Measurements from ENCODE around the gene NPM3. TPM values are rescaled to one million over a fixed set of nuclear protein-coding genes. Genes with fewer than 3 reads are reported as not detected.

NPM3 gene
- polyA plus RNA-seq, 1 of the 3 experiments (the other 2 are of a cell fraction) = 105 TPM

DNA sequence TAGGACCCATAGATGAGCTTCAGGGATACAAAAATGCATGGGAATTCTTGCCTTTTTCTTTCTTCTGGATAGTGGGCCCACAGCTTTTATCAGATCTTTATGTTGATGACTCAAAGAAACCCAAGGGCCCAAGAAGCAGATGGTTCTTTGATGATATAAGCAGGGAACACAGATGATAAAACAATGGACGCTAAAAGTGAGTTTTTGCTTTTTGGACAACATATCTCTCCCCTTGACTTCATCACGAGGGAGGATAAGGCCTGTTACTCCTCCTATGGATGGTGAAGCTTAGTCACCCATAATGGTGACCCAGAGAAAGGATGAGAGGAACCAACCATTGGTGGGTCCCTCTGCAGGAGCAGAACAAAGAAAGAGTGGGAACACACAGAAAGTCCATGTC is 41.5 kb upstream of the NPM3 start:
- Histone ChIP-seq H3K9me2 (no peaks in the 10 kb centered on the region), H3K9me3 (no peaks in the 10 kb centered on the region), H3K4me3 (ENCODE audit: low read depth in 2 of 2, low read length in 1 of 2) (no peak overlapping the region), H3K4me2 (no peak overlapping the region), H3K27ac (ENCODE audit: low read depth in 2 of 2, low read length in 1 of 2) (no peak overlapping the region), H3K79me2 (ENCODE audit: insufficient read depth) (no peaks in the 10 kb centered on the region; the same call in none of the 2 replicates), H3K27me3 (ENCODE audit: insufficient read depth) (no peaks in the 10 kb centered on the region), H3K36me3 (replicated peaks in 1 of 2; ENCODE audit: control insufficient read depth in 1 of 2, insufficient read depth in 2 of 2, low read length in 1 of 2) (no peaks in the 10 kb centered on the region), H3K9ac (no peak overlapping the region), H3F3A (replicated peaks; ENCODE audit: insufficient read depth) (no peaks in the 10 kb centered on the region), H4K20me1 (ENCODE audit: insufficient read depth) (no peaks in the 10 kb centered on the region), H3K4me1 (ENCODE audit: control insufficient read depth in 1 of 2, insufficient read depth in 2 of 2, low read depth in 1 of 2, low read length in 1 of 2) (peaks cover 0 to 5% of the 10 kb centered on the region in 2 experiments; a peak in 1 of 4 replicates), H2AFZ (ENCODE audit: low read depth) (no peak overlapping the region)
- DNase-seq = no peak
- ChIA-PET CTCF (interaction anchor here (0.7 to 1.3 kb wide), 3 partner anchors 11 to 248 kb away, joined by 3 to 6 read pairs (median 5); no protein-coding TSS in a partner anchor), POLR2A (no interaction called here)
- TF ChIP-seq FOXM1 (IDR thresholded peaks at IDR 0.05; ENCODE audit: low read depth) = no peak
- TF ChIP-seq RAD21 (IDR thresholded peaks at IDR 0.05; ENCODE audit: low read length) = no peak
- TF ChIP-seq, protein P1, sequence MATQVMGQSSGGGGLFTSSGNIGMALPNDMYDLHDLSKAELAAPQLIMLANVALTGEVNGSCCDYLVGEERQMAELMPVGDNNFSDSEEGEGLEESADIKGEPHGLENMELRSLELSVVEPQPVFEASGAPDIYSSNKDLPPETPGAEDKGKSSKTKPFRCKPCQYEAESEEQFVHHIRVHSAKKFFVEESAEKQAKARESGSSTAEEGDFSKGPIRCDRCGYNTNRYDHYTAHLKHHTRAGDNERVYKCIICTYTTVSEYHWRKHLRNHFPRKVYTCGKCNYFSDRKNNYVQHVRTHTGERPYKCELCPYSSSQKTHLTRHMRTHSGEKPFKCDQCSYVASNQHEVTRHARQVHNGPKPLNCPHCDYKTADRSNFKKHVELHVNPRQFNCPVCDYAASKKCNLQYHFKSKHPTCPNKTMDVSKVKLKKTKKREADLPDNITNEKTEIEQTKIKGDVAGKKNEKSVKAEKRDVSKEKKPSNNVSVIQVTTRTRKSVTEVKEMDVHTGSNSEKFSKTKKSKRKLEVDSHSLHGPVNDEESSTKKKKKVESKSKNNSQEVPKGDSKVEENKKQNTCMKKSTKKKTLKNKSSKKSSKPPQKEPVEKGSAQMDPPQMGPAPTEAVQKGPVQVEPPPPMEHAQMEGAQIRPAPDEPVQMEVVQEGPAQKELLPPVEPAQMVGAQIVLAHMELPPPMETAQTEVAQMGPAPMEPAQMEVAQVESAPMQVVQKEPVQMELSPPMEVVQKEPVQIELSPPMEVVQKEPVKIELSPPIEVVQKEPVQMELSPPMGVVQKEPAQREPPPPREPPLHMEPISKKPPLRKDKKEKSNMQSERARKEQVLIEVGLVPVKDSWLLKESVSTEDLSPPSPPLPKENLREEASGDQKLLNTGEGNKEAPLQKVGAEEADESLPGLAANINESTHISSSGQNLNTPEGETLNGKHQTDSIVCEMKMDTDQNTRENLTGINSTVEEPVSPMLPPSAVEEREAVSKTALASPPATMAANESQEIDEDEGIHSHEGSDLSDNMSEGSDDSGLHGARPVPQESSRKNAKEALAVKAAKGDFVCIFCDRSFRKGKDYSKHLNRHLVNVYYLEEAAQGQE (IDR thresholded peaks at IDR 0.05; ENCODE audit: low read depth, low read length) = no peak
- TF ChIP-seq TEAD4 (IDR thresholded peaks at IDR 0.05; ENCODE audit: borderline replicate concordance, insufficient read depth) = no peak
- no peak for TF ChIP-seq RFX5 (IDR thresholded peaks at IDR 0.05; ENCODE audit: low read length)
- TF ChIP-seq ELF1 (IDR thresholded peaks at IDR 0.05) = no peak
- TF ChIP-seq MXI1 (IDR thresholded peaks at IDR 0.05; ENCODE audit: low read depth, low read length) = no peak
- TF ChIP-seq FOSL2 (IDR thresholded peaks at IDR 0.05; ENCODE audit: borderline replicate concordance, low read depth) = no peak
- 100% methylated on average over 2 of the region's 2 CpGs for WGBS (ENCODE audit: low lambda C conversion rate)

DNA sequence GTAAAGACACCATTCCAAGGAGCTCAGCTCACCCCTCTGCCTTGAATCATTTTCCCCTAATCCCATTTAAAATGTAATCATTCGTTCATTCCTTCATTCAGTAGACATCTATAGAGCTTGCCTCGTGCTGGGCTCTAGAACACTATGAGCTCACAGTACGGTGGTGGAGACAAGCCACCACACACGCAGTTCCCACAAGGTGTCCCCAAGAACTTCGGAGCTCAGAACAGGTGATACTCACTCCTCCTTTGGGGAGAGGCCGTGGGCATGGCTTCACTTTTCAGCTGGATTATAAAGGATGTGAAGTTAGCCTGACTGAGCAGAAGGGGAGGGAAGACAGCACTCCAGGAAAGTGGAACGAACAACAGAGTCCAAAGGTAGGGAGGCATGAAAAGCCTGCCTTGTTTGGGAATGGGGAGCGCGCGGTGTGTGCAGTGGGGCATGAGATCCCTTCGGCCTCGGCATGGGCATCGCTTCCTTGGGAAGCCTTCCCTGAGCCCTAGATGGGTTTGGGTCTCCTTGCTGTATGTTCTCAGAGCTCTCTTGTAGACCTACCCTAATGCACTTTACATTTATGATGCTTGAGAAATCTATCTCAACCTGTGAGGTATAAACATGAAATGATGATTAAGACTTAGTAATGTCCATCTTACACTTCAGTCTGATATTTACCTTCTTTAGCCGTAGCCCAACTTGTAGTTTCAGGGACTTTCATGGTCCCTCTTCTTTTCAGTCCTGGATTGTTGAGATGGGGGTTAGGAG is 35.8 kb upstream of the NPM3 start:
- Histone ChIP-seq H3K4me2 (peak overlapping the region; percentile 85), H3K27me3 (ENCODE audit: insufficient read depth) (no peaks in the 10 kb centered on the region)

More for the DNA sequence above, 35.8 kb upstream of the NPM3 start:
- 29% methylated on average over 14 of the region's 14 CpGs for WGBS (ENCODE audit: low lambda C conversion rate)
- TF ChIP-seq MXI1 (IDR thresholded peaks at IDR 0.05; ENCODE audit: low read depth, low read length) (peak; percentile 43; the same call in 1 of the 2 replicates), FOSL2 (IDR thresholded peaks at IDR 0.05; ENCODE audit: borderline replicate concordance, low read depth) (no peak), EP300 (IDR thresholded peaks at IDR 0.05; ENCODE audit: borderline replicate concordance in 1 of 2, low read depth in 1 of 2, low read length in 1 of 2) (no peak)
- TF ChIP-seq, protein P2, sequence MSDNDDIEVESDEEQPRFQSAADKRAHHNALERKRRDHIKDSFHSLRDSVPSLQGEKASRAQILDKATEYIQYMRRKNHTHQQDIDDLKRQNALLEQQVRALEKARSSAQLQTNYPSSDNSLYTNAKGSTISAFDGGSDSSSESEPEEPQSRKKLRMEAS (IDR thresholded peaks at IDR 0.05; ENCODE audit: low read depth) = 0 out of 2 replicates have a peak, but pooled peaks have one; percentile 6
- Histone ChIP-seq H3F3A (replicated peaks; ENCODE audit: insufficient read depth) (peaks cover 4% of the 10 kb centered on the region), H3K9ac (peak overlapping the region; percentile 57), H3K79me2 (ENCODE audit: insufficient read depth) (peaks cover 42% of the 10 kb centered on the region), H3K4me1 (ENCODE audit: control insufficient read depth in 1 of 2, insufficient read depth in 2 of 2, low read depth in 1 of 2, low read length in 1 of 2) (peaks cover 6 to 15% of the 10 kb centered on the region in 2 experiments; a peak in 2 of 4 replicates), H3K9me2 (no peaks in the 10 kb centered on the region), H2AFZ (ENCODE audit: low read depth) (peak overlapping the region; percentile 70), H4K20me1 (ENCODE audit: insufficient read depth) (peaks cover 39% of the 10 kb centered on the region), H3K36me3 (replicated peaks in 1 of 2; ENCODE audit: control insufficient read depth in 1 of 2, insufficient read depth in 2 of 2, low read length in 1 of 2) (peaks cover 0 to 8% of the 10 kb centered on the region in 2 experiments), H3K4me3 (ENCODE audit: low read depth in 2 of 2, low read length in 1 of 2) (peak overlapping the region; percentile 48 to 58), H3K27ac (ENCODE audit: low read depth in 2 of 2, low read length in 1 of 2) (peak overlapping the region; percentile 61 to 77), H3K9me3 (no peaks in the 10 kb centered on the region)
- no peak for DNase-seq
- POLR2A ChIA-PET = interaction anchor here (0.7 to 1.6 kb wide), 9 partner anchors 8 to 1459 kb away, joined by 3 to 10 read pairs (median 4); no protein-coding TSS in a partner anchor
- CTCF ChIA-PET = interaction anchor here (0.8 to 3.5 kb wide), 10 partner anchors 16 to 605 kb away, joined by 3 to 14 read pairs (median 4); partner anchors contain the start of gene KCNIP2

All from SK-N-SH (cell line).